GM12878 (cell line): ENCODE data around the gene CARD14. TPM values are rescaled to one million over a fixed set of nuclear protein-coding genes. Genes with fewer than 3 reads are reported as not detected.
A peak's percentile ranks its signal among the peaks of the same experiment; 100 is the strongest.

Experiments used
- ATAC-seq: fragments of 200-7000 bp; cut with Tn5 transposase; 3 replicates; pipeline ENCODE4 v1.9.1; 2020; ENCODE audit warnings: mild to moderate bottlenecking, moderate library complexity
- BruUV-seq: library from RNA; stranded (reverse); fragments of 400-500 nt; replicated peaks from 2 replicates; lab custom pipeline; 2021; lab: Mats Ljungman, UMichigan
- CTCF ChIA-PET: fragments of 300-600 bp; sonication (Branson Sonifier 250); formaldehyde crosslinking; extraction: SDS; loops from one replicate; lab custom pipeline; 2021; ENCODE audit warnings: inconsistent platforms; lab: Yijun Ruan, JAX
- POLR2A ChIA-PET: fragments of 350-600 bp; formaldehyde crosslinking; extraction: SDS; loops from one replicate; lab custom pipeline; 2021; ENCODE audit warnings: inconsistent platforms; lab: Charles Lee
- RAD21 ChIA-PET: fragments of 300-600 bp; sonication (Branson Sonifier 250); formaldehyde crosslinking; loops from one replicate; lab custom pipeline; 2023; ENCODE audit warnings: antibody characterized with exemption; ENCODE audit not compliant: unreplicated experiment; lab: Charles Lee
- SMC1A ChIA-PET: fragments of 300-600 bp; sonication (Branson Sonifier 250); formaldehyde crosslinking; loops from one replicate; lab custom pipeline; 2023; ENCODE audit not compliant: unreplicated experiment, uncharacterized antibody; lab: Charles Lee
- DNase-seq: peaks from one replicate; pipeline ENCODE4 v3.0.0-alpha.2; 2011; ENCODE audit warnings: low read depth, low spot score
- FAIRE-seq: peaks from 3 replicates; lab custom pipeline; 2011; peaks lifted over from hg19 to GRCh38; lab: Jason Lieb, UNC
- H2AFZ ChIP-seq: 2 replicates; pipeline ENCODE4 v1.6.0; 2011; ENCODE audit warnings: low read depth, low read length, control low read depth; ENCODE audit not compliant: control insufficient read depth
- H3K27ac ChIP-seq: 2 replicates; pipeline ENCODE4 v1.5.1; 2011; ENCODE audit warnings: control low read depth; ENCODE audit not compliant: control insufficient read depth, insufficient read depth
- H3K27me3 ChIP-seq, 2 experiments: replicated peaks in 1 of 2; 2 replicates each; pipeline versions ENCODE4 v1.6.0 to v1.6.1; 2011; ENCODE audit warnings: low read length in 1 of 2; ENCODE audit not compliant: control insufficient read depth in 2 of 2, insufficient read depth in 2 of 2
- H3K36me3 ChIP-seq, 2 experiments: 2 replicates each; pipeline ENCODE4 v1.5.1; 2011; ENCODE audit warnings: low read length in 1 of 2; ENCODE audit not compliant: control insufficient read depth in 2 of 2, insufficient read depth in 2 of 2
- H3K4me1 ChIP-seq: 2 replicates; pipeline ENCODE4 v1.6.1; 2011; ENCODE audit warnings: mild to moderate bottlenecking, low read length, moderate library complexity, mixed read lengths; ENCODE audit not compliant: control insufficient read depth, insufficient read depth
- H3K4me2 ChIP-seq: 2 replicates; pipeline ENCODE4 v1.6.0; 2011; ENCODE audit warnings: control low read depth; ENCODE audit not compliant: control insufficient read depth, insufficient read depth
- H3K4me3 ChIP-seq: fragments of 200-600 bp; sonication (generic); 2 replicates; pipeline ENCODE4 v1.5.1; 2016
- H3K79me2 ChIP-seq: 2 replicates; pipeline ENCODE4 v1.6.0; 2011; ENCODE audit warnings: low read length; ENCODE audit not compliant: control insufficient read depth, insufficient read depth
- H3K9ac ChIP-seq: 2 replicates; pipeline ENCODE4 v1.8.0; 2011; ENCODE audit warnings: low read length, control low read depth, mixed read lengths; ENCODE audit not compliant: control insufficient read depth, insufficient read depth
- H3K9me3 ChIP-seq: replicated peaks from 3 replicates; pipeline ENCODE4 v1.5.1; 2011; ENCODE audit warnings: mild to moderate bottlenecking, low read length; ENCODE audit not compliant: control insufficient read depth, insufficient read depth
- H4K20me1 ChIP-seq: 2 replicates; pipeline ENCODE4 v1.6.0; 2011; ENCODE audit not compliant: control insufficient read depth, insufficient read depth
- CHD1 ChIP-seq: IDR thresholded peaks from 2 replicates; pipeline ENCODE4 v1.6.1; 2012; ENCODE audit warnings: low read depth, low read length, improper control_type of control experiment
- FOXM1 ChIP-seq: IDR thresholded peaks from 2 replicates; pipeline ENCODE4 v1.6.1; 2012; ENCODE audit warnings: low read depth, mild to moderate bottlenecking, inconsistent platforms, low read length, moderate library complexity
- MEF2B ChIP-seq: fragments of 450-650 bp; IDR thresholded peaks from 2 replicates; pipeline ENCODE4 v1.6.1; 2018; ENCODE audit warnings: mild to moderate bottlenecking, moderate library complexity; ENCODE audit not compliant: partially characterized antibody, poor library complexity, severe bottlenecking
- MTA3 ChIP-seq: IDR thresholded peaks from 2 replicates; pipeline ENCODE4 v1.6.1; 2012; ENCODE audit warnings: low read length, inconsistent platforms, borderline replicate concordance
- NFYB ChIP-seq: IDR thresholded peaks from 2 replicates; pipeline ENCODE4 v1.6.1; 2011; ENCODE audit warnings: low read depth, mild to moderate bottlenecking, low read length, improper control_type of control experiment, moderate library complexity; ENCODE audit not compliant: insufficient read depth
- SMARCA5 ChIP-seq: fragments of 450-650 bp; IDR thresholded peaks from 2 replicates; pipeline ENCODE4 v1.6.1; 2017; ENCODE audit warnings: mild to moderate bottlenecking
- YBX1 ChIP-seq: fragments of 450-650 bp; IDR thresholded peaks from 2 replicates; pipeline ENCODE4 v1.6.1; 2016; ENCODE audit warnings: antibody characterized with exemption
- WGBS: methylation state at CpG from one replicate; pipeline ENCODE4 v1.1.6; 2016; ENCODE audit warnings: low lambda C conversion rate; ENCODE audit not compliant: insufficient replicate concordance, insufficient coverage; ENCODE audit errors: missing lambda C conversion rate; 5-methylcytosine and 5-hydroxymethylcytosine counted together
- in situ Hi-C: fragments of 300-500 bp; cut with MboI; formaldehyde crosslinking; loops from 9 replicates; pipeline ENCODE4 v1.14.3; 2018; ENCODE audit warnings: mixed read lengths
- intact Hi-C: fragments of 100-400 bp; cut with micrococcal nuclease; formaldehyde crosslinking; loops from one replicate; pipeline ENCODE4 v1.14.2; 2022; ENCODE audit not compliant: unreplicated experiment
- polyA plus RNA-seq, 11 experiments: library from polyadenylated mRNA; depleted of rRNA in 4 of 11; unstranded in 6 of 11; stranded (reverse) in 5 of 11; fragments of >200 nt; fragmentation: Nextera tagmentation in 4 of 11; fragmentation: Illumina TruSeq in 1 of 11; extraction: Ambion mirVana in 4 of 11; extraction: Trizol in 1 of 11; gene quantifications; 1 replicate in 1 of 11; 2 replicates in 10 of 11; pipeline versions ENCODE4 v1.2.1 to v1.2.3, GENCODE V29; 2011 to 2016; ENCODE audit warnings: inconsistent platforms in 2 of 11, missing spikeins in 2 of 11, low read depth in 1 of 11
- total RNA-seq, 4 experiments: library from RNA; depleted of rRNA in 3 of 4; stranded (reverse); fragments of >200 nt in 3 of 4; fragmentation: Illumina TruSeq in 1 of 4; extraction: Trizol in 1 of 4; gene quantifications; 2 replicates each; pipeline versions ENCODE4 v1.2.1 to v1.2.3, GENCODE V29; 2013 to 2021
- TF ChIP-seq, protein P1 (sequence below): fragments of 450-650 bp; IDR thresholded peaks from 2 replicates; pipeline ENCODE4 v1.6.1; 2016; ENCODE audit warnings: mild to moderate bottlenecking

Gene CARD14
- total and polyA plus RNA-seq, 10 of the 15 experiments (the other 5 are each of a cell fraction or from before 2014, with no cell fraction given): 0.08 to 0.15 TPM; not detected in 8

GRCh38 chr17:80220054-80220735 lies 50.4 kb downstream of the CARD14 start, which contains the start of the genes SGSH and SLC26A11 (continued):
- TF ChIP-seq YBX1 (no peak), NFYB (no peak), FOXM1 (no peak), CHD1 (no peak)

DNA sequence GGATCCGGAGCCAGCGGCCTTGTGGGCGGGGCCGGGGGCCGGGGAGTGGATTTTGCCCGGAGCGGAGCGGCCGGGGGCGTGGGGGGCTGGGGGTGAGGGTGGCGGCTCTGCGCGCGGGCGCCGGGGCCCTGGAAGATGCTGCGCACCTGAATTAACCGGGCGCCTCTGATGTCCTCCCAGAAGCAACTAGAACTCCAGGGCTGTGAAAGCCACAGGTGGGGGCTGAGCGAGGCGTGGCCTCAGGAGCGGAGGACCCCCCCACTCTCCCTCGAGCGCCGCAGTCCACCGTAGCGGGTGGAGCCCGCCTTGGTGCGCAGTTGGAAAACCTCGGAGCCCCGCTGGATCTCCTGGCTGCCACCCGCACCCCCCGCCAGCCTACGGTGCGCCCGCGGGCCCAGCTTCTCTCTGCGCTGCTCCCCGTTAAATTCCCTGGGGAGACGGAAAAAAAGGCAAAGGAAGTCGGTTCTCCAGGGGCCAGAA lies 50.9 kb downstream of the CARD14 start:
- Histone ChIP-seq H3K27me3 (no peaks in the 10 kb centered on the region), H3K36me3 (peaks cover 0 to 5% of the 10 kb centered on the region in 2 experiments; a peak in 2 of 4 replicates), H3K4me1 (peaks cover 4% of the 10 kb centered on the region), H3K27ac (no peak overlapping the region), H4K20me1 (no peaks in the 10 kb centered on the region; the same call in 1 of the 2 replicates), H3K9ac (peak overlapping the region; percentile 80; the same call in 1 of the 2 replicates), H3K4me3 (peak overlapping the region; percentile 94), H3K79me2 (peaks cover 4% of the 10 kb centered on the region), H3K4me2 (peak overlapping the region; percentile 90), H3K9me3 (no peaks in the 10 kb centered on the region), H2AFZ (peak overlapping the region; percentile 78)
- ATAC-seq (no peak), DNase-seq (no peak), FAIRE-seq (no peak)
- ChIA-PET RAD21 (interaction anchor here (2.2 kb wide), 1 partner anchor 43 kb away, joined by 10 read pairs; no protein-coding TSS in a partner anchor), CTCF (no interaction called here), SMC1A (no interaction called here), POLR2A (interaction anchor here (0.6 to 1.5 kb wide), 5 partner anchors 14 to 518 kb away, joined by 3 to 4 read pairs (median 3); no protein-coding TSS in a partner anchor)
- BruUV-seq: no TSS peak
- 46% methylated on average over 33 of the region's 41 CpGs for WGBS
- intact Hi-C loops: no loop called here
- in situ Hi-C loops: no loop called here
- TF ChIP-seq MTA3: no peak
- TF ChIP-seq, protein P1, sequence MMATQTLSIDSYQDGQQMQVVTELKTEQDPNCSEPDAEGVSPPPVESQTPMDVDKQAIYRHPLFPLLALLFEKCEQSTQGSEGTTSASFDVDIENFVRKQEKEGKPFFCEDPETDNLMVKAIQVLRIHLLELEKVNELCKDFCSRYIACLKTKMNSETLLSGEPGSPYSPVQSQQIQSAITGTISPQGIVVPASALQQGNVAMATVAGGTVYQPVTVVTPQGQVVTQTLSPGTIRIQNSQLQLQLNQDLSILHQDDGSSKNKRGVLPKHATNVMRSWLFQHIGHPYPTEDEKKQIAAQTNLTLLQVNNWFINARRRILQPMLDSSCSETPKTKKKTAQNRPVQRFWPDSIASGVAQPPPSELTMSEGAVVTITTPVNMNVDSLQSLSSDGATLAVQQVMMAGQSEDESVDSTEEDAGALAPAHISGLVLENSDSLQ: no peak
- TF ChIP-seq SMARCA5: 0 out of 2 replicates have a peak, but pooled peaks have one; percentile 10
- TF ChIP-seq MEF2B: peak; percentile 29
